Loucy (cell line): ENCODE results near the gene NUP107.

Source experiments
- H2AFZ ChIP-seq: fragments of 200-600 bp; sonication (generic); 2 replicates; pipeline ENCODE4 v1.6.0; 2016; ENCODE audit warnings: antibody characterized with exemption, mild to moderate bottlenecking, low read length, moderate library complexity
- H3F3A ChIP-seq: fragments of 200-600 bp; 2 replicates; pipeline ENCODE4 v1.6.0; 2016; ENCODE audit warnings: antibody characterized with exemption, low read depth, mild to moderate bottlenecking
- H3K27me3 ChIP-seq: fragments of 200-600 bp; sonication (generic); 2 replicates; pipeline ENCODE4 v1.6.1; 2014; ENCODE audit warnings: low read length, mild to moderate bottlenecking; ENCODE audit not compliant: insufficient read depth, poor library complexity, severe bottlenecking
- H3K36me3 ChIP-seq: fragments of 200-600 bp; sonication (generic); 2 replicates; pipeline ENCODE4 v1.6.1; 2016; ENCODE audit warnings: low read length; ENCODE audit not compliant: insufficient read depth
- H3K4me1 ChIP-seq: fragments of 200-600 bp; sonication (generic); 2 replicates; pipeline ENCODE4 v1.5.1; 2014; ENCODE audit warnings: low read length, mild to moderate bottlenecking; ENCODE audit not compliant: insufficient read depth, poor library complexity, severe bottlenecking
- H3K4me2 ChIP-seq: fragments of 200-600 bp; sonication (generic); 2 replicates; pipeline ENCODE4 v1.6.0; 2014; ENCODE audit warnings: antibody characterized with exemption, low read length, low read depth, mild to moderate bottlenecking; ENCODE audit not compliant: poor library complexity, severe bottlenecking
- H3K4me3 ChIP-seq: fragments of 200-600 bp; sonication (generic); 2 replicates; pipeline ENCODE4 v1.5.1; 2014; ENCODE audit warnings: low read length, mild to moderate bottlenecking, mixed read lengths; ENCODE audit not compliant: poor library complexity, severe bottlenecking
- H3K79me2 ChIP-seq: fragments of 200-600 bp; sonication (generic); 2 replicates; pipeline ENCODE4 v1.6.1; 2014; ENCODE audit warnings: low read length; ENCODE audit not compliant: insufficient read depth
- H3K9ac ChIP-seq: fragments of 200-600 bp; sonication (generic); 2 replicates; pipeline ENCODE4 v1.6.0; 2014; ENCODE audit warnings: mild to moderate bottlenecking, low read depth, low read length, moderate library complexity; ENCODE audit not compliant: poor library complexity, severe bottlenecking
- H3K9me2 ChIP-seq: fragments of 200-600 bp; sonication (generic); replicated peaks from 2 replicates; pipeline ENCODE4 v1.6.1; 2016; ENCODE audit warnings: low read depth, low read length, mixed read lengths
- H3K9me3 ChIP-seq: fragments of 200-600 bp; sonication (generic); 2 replicates; pipeline ENCODE4 v1.6.1; 2014; ENCODE audit warnings: mild to moderate bottlenecking, antibody characterized with exemption, low read length, low read depth; ENCODE audit not compliant: insufficient read depth
- H4K20me1 ChIP-seq: fragments of 200-600 bp; sonication (generic); 2 replicates; pipeline ENCODE4 v1.6.0; 2014; ENCODE audit warnings: antibody characterized with exemption, low read length, mild to moderate bottlenecking; ENCODE audit not compliant: insufficient read depth, poor library complexity, severe bottlenecking
- EZH2phosphoT487 ChIP-seq: fragments of 200-600 bp; IDR thresholded peaks from 2 replicates; pipeline ENCODE4 v1.6.1; 2018; ENCODE audit warnings: antibody characterized with exemption, mild to moderate bottlenecking, moderate library complexity, borderline replicate concordance
- TF ChIP-seq, protein P1 (sequence below): fragments of 200-600 bp; sonication (generic); conservative IDR thresholded peaks from 2 replicates; pipeline ENCODE4 v1.5.1; 2014; ENCODE audit warnings: mild to moderate bottlenecking, antibody characterized with exemption, low read length

Gene NUP107

GRCh38 chr12:68727776-68728175 is 41.0 kb downstream of the NUP107 start:
- Histone ChIP-seq H3K36me3 (peaks cover 63% of the 10 kb centered on the region; the same call in 1 of the 2 replicates), H3K4me2 (no peak overlapping the region), H3K9ac (no peak overlapping the region), H3K4me1 (peaks cover 2% of the 10 kb centered on the region), H3K9me3 (no peaks in the 10 kb centered on the region), H3K9me2 (no peaks in the 10 kb centered on the region), H4K20me1 (no peaks in the 10 kb centered on the region), H2AFZ (no peak overlapping the region), H3F3A (no peaks in the 10 kb centered on the region), H3K4me3 (no peak overlapping the region), H3K27me3 (no peaks in the 10 kb centered on the region), H3K79me2 (no peaks in the 10 kb centered on the region)
- TF ChIP-seq EZH2phosphoT487 = no peak
- TF ChIP-seq, protein P1, sequence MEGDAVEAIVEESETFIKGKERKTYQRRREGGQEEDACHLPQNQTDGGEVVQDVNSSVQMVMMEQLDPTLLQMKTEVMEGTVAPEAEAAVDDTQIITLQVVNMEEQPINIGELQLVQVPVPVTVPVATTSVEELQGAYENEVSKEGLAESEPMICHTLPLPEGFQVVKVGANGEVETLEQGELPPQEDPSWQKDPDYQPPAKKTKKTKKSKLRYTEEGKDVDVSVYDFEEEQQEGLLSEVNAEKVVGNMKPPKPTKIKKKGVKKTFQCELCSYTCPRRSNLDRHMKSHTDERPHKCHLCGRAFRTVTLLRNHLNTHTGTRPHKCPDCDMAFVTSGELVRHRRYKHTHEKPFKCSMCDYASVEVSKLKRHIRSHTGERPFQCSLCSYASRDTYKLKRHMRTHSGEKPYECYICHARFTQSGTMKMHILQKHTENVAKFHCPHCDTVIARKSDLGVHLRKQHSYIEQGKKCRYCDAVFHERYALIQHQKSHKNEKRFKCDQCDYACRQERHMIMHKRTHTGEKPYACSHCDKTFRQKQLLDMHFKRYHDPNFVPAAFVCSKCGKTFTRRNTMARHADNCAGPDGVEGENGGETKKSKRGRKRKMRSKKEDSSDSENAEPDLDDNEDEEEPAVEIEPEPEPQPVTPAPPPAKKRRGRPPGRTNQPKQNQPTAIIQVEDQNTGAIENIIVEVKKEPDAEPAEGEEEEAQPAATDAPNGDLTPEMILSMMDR = no peak

- TF ChIP-seq, protein P1 = no peak
- no peak for TF ChIP-seq EZH2phosphoT487
- Histone ChIP-seq H3K9ac (no peak overlapping the region), H3K4me3 (no peak overlapping the region), H3F3A (no peaks in the 10 kb centered on the region), H3K27me3 (no peaks in the 10 kb centered on the region), H3K9me2 (no peaks in the 10 kb centered on the region), H3K9me3 (no peaks in the 10 kb centered on the region), H3K79me2 (no peaks in the 10 kb centered on the region), H3K4me2 (no peak overlapping the region), H3K4me1 (peaks cover 2% of the 10 kb centered on the region), H4K20me1 (no peaks in the 10 kb centered on the region), H2AFZ (no peak overlapping the region), H3K36me3 (peaks cover 63% of the 10 kb centered on the region; the same call in 1 of the 2 replicates)
These were observed 46.9 kb downstream of the NUP107 start for GRCh38 chr12:68733661-68734071.

- H3K4me2 ChIP-seq = no peak overlapping the region
- no peaks in the 10 kb centered on the region for H3K79me2 ChIP-seq
- H3K27me3 ChIP-seq = no peaks in the 10 kb centered on the region
- H3K9me2 ChIP-seq = no peaks in the 10 kb centered on the region
- no peak overlapping the region for H3K9ac ChIP-seq
- H3K4me3 ChIP-seq = no peak overlapping the region
- H4K20me1 ChIP-seq = no peaks in the 10 kb centered on the region
- H3K36me3 ChIP-seq = peaks cover 44% of the 10 kb centered on the region; the same call in 1 of the 2 replicates
- H3K4me1 ChIP-seq = no peaks in the 10 kb centered on the region
- H3F3A ChIP-seq = no peaks in the 10 kb centered on the region
- H3K9me3 ChIP-seq = no peaks in the 10 kb centered on the region
- no peak overlapping the region for H2AFZ ChIP-seq
- TF ChIP-seq EZH2phosphoT487 = no peak
- TF ChIP-seq, protein P1 = no peak
These were observed 53.1 kb downstream of the NUP107 start for GRCh38 chr12:68739891-68740290.
